Fibroblast of skin of left quadriceps (primary cell): ENCODE measurements around the gene UCKL1.

ENCODE experiments used
- DNase-seq, 2 experiments: peaks; one replicate each; pipeline ENCODE4 v3.0.0-alpha.2; 2013; ENCODE audit warnings: low read depth in 2 of 2

UCKL1 gene

DNA sequence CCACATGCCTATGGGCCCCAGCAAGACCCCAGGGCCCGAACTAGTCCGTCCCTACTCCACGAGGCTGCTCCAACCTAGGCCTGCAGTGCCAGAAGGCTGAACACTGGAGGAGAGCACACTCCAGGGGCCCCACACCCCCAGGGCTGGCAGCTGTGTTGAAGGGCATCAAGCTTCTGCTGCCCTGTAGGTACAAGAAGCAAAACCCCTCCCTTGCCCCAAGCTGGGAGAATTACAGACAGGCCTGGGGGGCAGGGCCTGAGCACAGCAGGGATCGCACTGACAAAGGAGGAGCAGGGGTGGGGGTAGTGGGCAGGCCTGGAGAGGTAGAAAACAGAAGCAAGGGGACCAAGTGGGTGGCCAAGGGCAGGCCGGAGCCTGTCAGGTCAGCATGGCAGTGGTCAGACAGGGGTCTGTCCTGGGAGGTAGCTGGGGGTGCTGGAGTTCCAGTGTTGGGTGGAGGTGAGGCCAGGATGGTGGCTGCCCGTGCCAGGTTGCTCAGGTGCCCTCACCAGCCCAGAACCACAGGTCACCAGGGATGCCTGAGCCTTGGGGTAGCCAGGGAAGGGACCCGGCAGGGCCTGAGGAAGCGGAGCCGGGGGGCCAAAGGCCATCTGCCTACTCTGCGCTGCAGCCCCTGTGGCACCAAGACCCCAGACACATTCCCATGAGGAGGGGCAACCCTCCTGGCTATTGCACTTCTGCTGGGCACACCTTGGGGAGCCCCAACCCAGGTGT is 2.9 kb upstream of the UCKL1 start:
- no peak for DNase-seq

DNA sequence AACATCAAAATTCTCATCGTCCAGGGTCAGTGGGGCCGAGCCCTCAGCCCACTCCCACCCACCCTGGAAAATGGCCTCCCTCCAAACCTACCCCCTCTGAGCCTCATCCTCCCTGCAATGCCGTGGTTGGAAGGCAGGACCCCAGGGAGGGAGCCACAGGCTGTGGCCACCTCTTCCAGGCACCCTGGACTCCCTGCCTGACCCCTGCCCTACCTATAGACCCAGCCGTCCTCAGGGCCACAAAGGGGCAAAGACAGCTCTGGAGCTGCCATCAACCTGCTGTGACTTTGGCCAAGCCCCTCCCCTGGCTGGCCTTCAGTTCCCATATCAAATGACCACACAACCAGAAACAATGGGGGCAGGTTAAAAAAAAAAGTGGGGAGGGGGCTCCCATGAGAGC is 2.3 kb upstream of the UCKL1 start:
- no peak for DNase-seq

DNA sequence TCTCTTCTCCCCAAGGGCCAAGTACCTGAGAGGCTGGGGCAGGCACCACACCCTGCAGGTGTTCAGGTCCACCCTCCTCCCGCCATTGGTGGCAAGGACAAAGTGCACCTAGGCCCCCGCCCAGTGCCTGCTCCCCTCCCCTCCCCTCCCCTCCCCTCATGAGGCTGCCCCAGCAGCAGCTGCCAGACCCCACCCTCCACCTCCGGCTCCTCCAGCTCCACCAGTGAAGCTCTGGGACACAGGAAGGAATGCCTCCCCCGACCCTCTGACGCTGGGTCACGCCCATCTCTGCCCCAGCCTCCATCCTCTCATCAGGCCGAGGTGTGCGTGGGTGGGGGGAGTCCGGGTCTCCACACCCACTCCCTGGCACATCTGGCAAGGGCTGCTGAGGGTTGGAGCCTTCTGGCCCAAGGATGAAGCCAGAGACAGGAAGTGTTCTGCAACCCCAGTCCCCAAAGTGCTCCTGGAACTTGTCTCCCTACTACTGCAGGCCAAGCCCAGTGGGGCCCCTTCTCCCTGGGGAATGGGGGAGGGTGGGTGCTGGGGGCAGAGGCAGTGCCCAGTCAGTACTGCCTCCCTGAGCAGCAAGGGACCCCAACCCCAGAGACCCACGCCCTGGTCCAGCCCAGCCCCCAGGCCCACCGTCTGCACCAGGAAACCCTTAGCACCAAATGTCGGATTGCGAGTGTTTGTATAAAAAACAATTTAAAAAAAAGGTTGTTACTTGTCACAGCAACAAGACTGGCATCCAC is 1.6 kb upstream of the UCKL1 start:
- DNase-seq: no peak

DNA sequence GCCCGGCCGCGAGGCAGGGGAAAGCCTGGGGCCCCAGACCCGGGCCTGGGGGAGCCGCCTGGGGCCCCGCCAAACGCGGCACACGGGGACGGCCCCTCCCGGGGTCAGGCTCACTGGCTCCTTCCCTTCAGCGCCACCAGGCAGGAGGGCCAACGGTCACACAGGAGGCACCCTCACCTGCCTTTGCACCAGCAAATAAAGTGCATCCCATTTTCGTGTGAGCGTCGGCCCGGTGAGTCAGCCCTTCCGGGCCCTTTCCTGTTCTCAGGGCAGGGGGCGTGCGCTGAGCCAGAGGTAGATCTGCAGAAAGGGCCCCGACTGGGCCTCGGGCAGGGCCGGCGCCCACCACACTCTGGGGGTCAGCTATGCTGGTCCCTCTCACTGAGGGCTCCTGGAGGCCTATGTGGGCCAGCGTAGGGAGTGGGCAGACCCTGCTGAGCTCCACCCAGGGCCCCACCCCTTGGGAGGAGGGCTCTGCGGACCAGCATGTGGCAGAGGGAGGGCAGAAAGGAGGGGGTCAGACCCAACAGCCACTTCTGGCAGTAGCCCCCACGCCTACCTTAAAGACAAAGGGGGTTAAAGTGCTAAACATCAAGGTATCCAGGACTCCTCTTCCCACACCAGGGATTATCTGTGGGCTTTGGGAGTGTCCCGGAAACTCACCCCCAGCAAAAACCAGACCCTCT is 931 bp upstream of the UCKL1 start:
- no peak for DNase-seq

DNA sequence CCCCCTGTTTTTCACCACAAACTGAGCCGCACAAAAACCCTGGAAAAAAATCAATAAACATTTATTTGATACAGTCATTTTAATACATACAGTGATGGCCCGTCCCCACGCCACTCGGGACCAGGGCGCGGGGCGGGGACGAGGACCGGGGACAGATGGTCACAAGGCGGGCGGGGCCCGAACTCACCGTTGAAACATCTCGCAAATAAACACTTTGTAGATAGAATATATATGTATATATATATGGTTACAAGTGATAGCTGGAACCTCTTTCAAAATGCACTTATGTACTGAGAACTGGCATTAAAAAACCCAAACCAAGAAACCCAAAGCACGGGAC is 418 bp upstream of the UCKL1 start:
- no peak for DNase-seq

DNA sequence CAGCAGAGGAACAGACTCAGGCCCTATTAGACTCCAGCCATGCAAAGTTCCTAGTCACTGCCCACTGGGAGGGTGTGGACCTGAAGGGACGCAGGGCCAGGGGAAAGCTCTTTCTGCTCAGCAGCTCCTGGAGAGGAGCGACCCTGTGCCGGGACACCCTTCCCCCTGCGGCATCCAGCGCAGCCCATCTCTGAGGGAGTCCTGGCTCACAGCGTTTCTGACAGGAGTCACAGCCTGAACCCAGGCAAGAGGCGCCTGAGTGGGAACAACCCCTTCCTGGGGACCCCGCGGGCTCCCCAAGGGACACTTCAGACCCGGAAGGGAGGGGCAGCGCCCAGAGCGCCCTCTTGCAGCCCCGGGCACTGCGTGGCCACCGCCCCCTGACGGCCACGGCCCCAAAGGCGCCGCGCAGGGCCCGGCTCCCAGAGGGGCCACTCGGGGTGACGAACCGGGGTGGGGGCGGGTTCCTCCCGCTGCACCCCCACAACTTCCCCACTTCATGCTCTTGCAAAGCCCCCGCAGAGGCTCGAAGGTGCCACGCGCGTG is 862 bp downstream of the UCKL1 start:
- DNase-seq: no peak

DNA sequence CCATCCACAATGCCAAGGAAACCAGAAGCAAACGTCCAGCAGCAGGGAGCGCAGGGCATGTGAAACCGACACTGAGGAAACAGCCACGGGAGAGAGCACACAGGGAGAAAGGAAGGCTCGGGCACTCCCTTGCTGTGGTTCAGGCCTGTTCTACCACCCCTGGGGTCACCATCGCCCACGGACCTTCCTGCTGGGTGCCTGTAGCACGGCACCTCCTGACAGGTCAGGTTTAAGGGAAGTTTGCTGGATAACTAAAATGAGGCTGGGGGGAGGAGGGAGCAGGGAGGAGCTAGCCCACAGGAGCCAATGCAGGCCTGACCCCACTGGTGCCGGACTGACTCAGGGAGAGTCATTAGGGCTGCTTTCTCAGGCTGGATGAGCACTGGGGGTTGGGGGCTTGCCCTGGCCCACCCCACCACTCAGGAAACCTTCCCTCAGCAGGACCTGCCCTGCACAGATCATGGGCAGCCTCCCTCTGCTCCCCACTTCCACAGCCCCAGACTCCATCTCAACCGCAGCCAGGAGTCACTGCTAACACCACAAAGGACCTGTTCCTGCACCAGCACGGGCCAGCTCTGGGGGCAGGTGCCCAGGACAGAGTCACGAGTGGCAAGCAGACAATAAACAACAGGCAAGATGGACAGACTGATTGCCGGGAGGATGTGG is 2.3 kb downstream of the UCKL1 start:
- no peak for DNase-seq

DNA sequence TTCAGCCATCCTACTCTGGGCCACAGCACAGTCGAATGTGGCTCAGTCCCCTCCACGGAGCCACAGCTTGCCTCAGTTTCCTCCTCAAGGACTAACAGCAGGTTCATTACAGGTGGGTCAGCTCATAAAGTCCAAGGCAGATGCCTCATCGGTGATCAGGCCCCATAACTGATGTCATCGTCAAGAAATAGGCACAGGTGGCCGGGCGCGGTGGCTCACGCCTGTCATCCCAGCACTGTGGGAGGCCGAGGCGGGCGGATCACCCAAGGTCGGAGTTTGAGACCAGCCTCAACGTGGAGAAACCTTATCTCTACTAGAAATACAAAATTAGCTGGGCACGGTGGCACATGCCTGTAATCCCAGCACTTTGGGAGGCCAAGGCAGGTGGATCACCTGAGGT is 3.4 kb downstream of the UCKL1 start:
- no peak for DNase-seq

DNA sequence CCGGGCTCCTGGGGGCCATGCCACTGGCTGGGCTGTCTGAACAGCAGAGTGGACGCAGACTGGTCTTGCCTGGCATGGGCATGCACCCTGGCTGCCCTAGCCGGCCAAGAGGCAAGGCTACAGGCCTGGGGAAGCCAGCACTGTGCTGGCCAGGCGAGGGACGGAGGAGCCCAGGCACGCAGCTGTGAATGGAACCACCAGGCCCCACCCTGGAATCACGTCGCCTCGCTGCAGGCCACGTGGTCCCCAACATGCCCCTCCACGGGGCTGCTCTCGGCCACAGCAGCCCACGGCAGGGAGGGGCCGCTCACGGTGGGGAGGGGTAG is 4.0 kb downstream of the UCKL1 start:
- no peak for DNase-seq

DNA sequence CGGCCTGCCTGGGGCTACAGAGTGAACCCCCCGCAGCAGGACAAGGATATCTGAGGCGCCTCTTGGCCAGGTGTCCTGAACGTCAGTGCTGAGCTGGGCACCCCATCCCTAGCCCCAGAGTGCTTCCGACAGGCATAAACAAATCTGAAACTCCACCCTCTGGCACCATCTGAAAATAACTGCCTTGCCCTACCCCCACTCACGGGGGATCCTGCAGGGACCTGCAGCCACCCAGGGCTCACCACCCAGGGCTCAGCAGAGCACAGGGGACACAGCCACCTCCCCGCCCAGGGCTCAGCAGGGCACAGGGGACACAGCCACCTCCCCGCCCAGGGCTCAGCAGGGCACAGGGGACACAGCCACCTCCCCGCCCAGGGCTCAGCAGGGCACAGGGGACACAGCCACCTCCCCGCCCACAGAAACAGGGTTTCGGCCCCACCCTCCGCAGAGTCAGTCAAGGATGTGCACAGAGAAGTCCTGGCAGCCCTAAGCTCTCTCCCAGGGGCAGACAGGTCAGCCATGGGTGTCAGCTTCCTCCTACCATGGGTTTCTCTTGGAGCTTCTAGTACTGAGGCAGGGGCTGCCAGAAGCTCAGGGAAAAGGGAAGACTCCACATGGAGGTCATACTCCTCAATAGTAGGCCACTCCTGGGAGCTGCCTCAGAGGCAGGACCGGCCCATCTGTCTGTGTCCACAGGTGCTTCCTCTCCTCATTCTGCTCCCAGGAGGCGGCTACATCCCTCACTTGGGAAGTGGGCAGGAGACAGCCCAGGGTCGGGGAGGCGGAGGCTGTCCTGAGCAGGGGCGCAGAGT is 4.6 kb downstream of the UCKL1 start:
- no peak for DNase-seq

DNA sequence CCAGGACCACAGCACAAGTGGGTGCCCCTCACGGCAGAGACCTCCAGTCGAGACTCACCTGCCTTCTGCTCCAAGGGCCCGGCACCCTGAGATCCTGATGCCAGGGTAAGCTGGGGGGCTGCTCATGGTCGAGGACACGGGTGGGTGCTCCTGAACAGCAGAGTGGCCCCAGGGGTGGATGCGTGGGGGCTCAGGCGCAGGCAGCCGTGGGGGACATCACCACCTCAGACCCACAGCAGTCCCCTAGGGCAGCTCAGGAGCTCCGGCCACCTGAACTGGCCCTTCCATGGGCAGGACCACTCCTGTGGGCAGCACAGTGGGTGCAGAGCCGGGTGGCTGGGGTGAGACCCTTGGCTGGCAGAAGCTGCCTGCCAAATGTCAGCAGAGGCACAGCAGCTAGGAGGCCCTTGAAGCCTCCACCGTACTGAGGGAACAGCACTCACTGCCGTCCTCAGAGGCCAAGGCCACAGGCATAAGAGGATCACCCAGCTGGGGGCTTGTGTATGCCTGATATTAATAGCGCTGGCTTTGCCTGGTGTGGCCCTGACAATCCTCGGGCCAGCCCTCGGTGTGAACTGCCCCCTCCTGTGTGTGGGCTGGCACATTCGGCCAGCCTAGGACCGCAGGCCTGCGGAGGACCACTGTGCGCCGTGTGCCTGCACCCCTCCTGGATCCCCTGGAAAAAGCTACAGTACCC is 5.4 kb downstream of the UCKL1 start:
- DNase-seq: no peak

DNA sequence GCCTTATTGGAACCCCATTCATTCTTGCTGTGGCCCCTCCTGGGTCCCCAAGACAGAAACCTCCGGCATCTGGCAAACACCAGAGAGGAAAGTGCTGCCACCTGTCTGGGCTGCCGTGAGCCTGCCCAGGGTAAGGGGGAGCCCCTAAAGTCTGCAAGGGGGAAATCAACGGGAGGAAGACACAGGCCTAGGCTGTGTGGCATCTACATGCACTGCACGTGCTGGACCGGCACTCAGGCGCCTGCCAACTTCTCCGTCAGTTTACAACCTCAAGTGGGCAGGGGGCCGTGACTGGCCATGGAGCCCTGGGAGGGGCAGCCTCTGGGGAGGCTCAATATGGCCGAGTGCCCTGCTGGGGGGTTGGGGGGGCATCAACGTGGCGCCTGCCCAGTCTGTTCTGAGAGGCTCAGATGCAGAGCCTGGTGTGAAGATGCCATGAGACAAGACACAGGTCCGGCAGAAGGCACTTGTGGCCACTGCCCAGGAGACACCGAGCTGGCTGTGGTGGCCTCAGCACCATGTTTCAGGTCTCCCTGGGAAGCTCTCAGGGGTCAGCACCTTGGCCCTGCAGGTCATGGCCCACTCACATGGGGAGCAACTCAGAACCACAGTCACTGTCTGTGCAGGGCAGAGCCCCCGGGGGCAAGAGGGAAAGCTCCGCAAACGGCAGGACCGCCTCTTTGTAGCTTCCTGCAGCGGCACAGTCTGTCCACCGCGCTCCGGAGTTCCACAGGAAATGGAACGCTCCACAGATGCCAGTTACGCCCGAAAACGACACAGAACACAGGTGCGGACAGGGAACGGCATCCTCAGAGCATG is 8.4 kb downstream of the UCKL1 start:
- no peak for DNase-seq

DNA sequence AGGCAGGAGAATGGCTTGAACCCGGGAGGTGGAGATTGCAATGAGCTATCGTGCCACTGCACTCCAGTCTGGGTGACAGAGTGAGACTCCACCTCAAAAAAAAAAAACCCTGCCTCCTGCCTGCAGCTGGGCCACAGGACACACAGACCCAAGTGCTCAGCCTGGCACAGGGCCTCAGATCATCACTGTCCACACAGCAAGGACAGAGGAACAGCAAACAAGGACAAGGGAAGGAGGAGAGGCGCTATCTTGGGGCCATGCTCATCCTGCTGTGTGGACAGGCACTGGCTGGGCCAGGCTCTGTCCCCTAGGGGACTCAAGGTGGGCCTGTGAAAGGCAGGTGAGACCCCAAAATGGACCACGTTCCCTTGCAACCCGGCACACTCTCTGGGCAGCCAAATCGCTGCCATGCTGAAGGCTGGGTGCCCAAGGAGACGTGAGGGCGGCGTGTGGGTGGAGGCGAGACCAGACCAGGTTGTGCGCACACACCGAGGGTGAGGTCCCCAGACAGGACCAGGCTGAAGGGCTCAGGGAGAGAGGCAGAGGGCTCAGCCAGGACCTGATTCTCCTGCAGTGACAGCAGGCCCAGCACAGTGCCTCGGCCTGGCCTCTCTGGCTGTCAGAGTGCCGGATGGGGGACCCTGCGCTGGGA is 9.1 kb downstream of the UCKL1 start:
- DNase-seq: no peak

DNA sequence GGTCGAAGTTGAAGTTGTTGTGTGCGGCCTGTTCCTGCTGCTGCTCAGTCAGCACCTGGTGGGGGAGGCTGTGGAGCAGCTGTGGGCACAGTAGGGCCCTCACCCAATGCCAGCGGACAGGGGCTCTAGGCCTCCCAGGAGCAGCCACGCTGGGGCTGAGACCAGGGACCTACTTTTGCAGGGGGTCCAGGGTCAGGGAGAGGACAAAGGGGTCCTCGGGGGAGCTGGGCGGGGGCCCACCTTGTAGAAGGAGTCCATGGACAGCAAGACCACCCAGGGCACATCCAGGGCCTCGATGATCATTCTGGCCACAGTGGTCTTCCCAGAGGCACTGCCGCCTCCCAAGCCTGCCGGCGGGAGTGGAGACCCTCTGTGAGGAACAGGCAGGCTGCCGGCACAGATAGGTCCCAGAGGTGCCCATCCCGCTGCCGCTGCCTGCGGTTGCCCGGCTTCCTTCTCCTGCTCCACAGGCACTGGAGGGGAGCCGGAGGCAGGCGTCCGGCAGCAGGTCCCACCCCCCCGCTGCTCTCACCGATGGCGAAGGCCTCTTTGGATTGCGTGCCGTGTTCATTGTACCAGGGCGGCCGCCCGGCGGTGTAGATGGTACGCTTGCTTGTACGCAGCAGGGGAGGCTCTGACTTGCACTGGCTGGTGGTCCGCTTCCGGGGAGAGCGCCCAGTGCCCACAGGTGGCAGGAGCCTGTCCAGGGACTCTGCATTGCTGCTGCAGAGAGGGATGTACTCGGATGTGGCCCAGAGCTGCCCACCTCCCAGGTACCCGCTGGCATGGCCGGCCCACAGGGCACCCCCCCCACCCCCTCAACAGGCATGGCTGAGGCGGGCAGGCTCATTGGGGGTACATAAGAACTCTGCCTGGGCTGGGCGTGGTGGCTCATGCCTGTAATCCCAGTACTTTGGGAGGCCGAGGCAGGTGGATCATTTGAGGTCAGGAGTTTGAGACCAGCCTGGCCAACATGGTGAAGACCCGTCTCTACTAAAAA is 10.0 kb downstream of the UCKL1 start:
- DNase-seq: no peak

DNA sequence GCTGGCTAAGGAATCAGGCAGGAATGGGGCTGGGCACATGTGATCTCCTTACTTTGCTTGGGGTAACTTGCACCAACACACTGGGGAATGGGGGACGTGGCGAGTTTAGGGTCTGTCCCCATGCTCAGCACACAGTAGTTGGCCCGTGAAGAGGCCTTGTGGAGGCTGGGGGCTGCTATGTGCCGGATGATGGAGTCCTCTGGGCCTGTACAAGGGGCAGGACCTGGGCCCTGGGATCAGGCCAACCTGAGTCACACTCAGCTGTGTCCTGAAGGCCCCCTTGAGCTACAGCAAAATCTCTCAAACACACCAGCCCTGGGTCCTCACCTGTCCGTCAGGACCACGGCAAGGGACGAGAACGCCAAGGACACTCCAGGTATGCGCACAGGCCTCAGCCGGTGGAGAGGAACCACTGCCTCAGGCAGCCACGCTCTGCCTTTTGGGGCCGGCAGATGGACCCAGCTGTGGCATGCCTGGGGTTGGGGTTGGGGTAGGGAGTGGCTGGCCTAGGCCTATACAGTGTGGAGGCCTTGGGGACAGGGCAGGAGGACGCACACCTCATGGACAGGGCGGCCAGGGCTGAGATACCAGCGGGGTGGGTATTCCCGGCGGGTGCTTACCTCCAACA is 11.1 kb downstream of the UCKL1 start:
- DNase-seq: no peak

DNA sequence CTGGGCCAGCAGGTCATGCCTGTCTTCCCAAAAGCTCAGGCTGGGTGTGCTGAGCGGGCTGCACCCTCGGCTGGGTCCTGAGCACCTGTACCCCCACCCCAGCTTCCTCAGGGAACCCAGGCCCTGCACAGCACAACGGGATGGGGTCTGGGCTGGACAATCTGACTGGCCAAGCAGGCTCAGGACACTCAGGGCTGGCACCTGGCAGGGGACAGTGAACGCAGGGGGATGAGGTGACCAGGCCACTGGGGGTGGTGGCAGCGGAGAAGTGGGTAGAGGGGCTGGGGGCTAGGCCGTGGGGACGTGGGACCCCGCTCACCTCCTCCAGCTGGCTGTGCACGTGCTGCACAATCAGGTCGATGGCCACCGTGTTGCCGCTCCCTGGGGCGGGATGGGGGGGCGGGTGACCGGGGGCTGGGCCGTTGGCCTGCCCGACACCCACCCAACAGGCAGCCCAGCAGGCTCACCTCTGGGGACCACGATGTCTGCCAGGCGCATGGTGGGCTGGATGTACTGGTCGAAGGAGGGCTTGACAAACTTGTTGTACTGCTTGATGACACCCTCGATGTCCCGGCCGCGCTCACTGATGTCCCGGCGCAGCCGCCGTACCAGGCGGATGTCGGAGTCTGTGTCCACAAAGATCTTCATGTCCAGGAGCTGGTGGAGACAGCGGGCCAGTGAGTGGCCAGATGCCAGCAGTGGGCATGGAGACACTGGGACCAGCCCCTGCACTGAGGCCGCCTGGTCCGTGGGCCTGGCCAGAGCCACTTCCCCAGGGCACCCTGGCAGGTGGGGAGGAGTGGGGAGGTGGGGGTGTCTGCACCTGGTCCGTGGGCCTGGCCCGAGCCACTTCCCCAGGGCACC is 11.9 kb downstream of the UCKL1 start:
- DNase-seq: no peak

DNA sequence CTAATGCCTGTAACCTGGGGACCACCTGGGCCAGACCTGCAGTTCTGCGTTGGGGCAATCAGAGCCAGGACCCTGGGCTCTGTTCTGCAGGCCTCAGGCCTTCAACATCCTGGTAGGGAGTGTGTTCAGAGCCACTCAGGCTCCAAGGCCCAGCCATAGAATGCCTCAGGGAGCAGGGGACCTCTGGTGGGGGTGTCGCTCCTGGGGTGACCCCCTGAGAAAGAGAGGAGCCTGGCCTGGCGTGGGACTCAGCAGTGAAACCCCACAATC is 12.5 kb downstream of the UCKL1 start:
- no peak for DNase-seq
